ENCODE data around the gene BCL11B.

The BCL11B gene

GRCh38 chr14:99286761-99287160 lies 14.8 kb upstream of the BCL11B start:
- ChIA-PET POLR2A (no interaction called here), CTCF (interaction anchor here (1.2 kb wide), 1 partner anchor 19 kb away, joined by 3 read pairs; no protein-coding TSS in a partner anchor)
- no peak for DNase-seq
- peaks cover 0 to 31% (median 7%) of the 10 kb centered on the region in 5 experiments for H3K27me3 ChIP-seq (replicated peaks in 2 of 5; ENCODE audit: control insufficient read depth in 4 of 5, insufficient read depth in 5 of 5, low read length in 4 of 5)
- H3K4me1 ChIP-seq (ENCODE audit: control extremely low read depth in 1 of 4, control insufficient read depth in 4 of 4, insufficient read depth in 4 of 4, low read length in 3 of 4), result no peaks in the 10 kb centered on the region
- no peak overlapping the region for H3K27ac ChIP-seq (ENCODE audit: insufficient read depth in 1 of 2, low read depth in 1 of 2, low read length in 2 of 2, poor library complexity in 1 of 2, severe bottlenecking in 2 of 2)
- H3K9me3 ChIP-seq (ENCODE audit: control extremely low read depth in 1 of 5, control insufficient read depth in 4 of 5, insufficient read depth in 2 of 5, low read depth in 1 of 5, low read length in 4 of 5), result no peaks in the 10 kb centered on the region
- WGBS (ENCODE audit: insufficient coverage), result no CpG with 5 or more reads among the region's 2 CpGs
- H3K36me3 ChIP-seq (ENCODE audit: control insufficient read depth in 4 of 4, insufficient read depth in 4 of 4, low read length in 3 of 4), result no peaks in the 10 kb centered on the region
- H3K4me3 ChIP-seq (ENCODE audit: control insufficient read depth in 1 of 7, extremely low read depth in 1 of 7, insufficient read depth in 4 of 7, low read depth in 2 of 7, low read length in 6 of 7), result no peak overlapping the region

GRCh38 chr14:99284254-99285004 lies 12.4 kb upstream of the BCL11B start:
- ChIA-PET POLR2A (no interaction called here), CTCF (interaction anchor here (1.5 kb wide), 1 partner anchor 20 kb away, joined by 3 read pairs; no protein-coding TSS in a partner anchor)
- no peaks in the 10 kb centered on the region for H3K9me3 ChIP-seq (ENCODE audit: control extremely low read depth in 1 of 5, control insufficient read depth in 4 of 5, insufficient read depth in 2 of 5, low read depth in 1 of 5, low read length in 4 of 5)
- no peaks in the 10 kb centered on the region for H3K36me3 ChIP-seq (ENCODE audit: control insufficient read depth in 4 of 4, insufficient read depth in 4 of 4, low read length in 3 of 4)
- WGBS (ENCODE audit: insufficient coverage), result 75% methylated on average over 17 of the region's 18 CpGs
- peaks cover 2 to 51% (median 10%) of the 10 kb centered on the region in 5 experiments for H3K27me3 ChIP-seq (replicated peaks in 2 of 5; ENCODE audit: control insufficient read depth in 4 of 5, insufficient read depth in 5 of 5, low read length in 4 of 5)
- DNase-seq, result no peak
- H3K27ac ChIP-seq (ENCODE audit: insufficient read depth in 1 of 2, low read depth in 1 of 2, low read length in 2 of 2, poor library complexity in 1 of 2, severe bottlenecking in 2 of 2), result no peak overlapping the region
- no peak overlapping the region for H3K4me3 ChIP-seq (ENCODE audit: control insufficient read depth in 1 of 7, extremely low read depth in 1 of 7, insufficient read depth in 4 of 7, low read depth in 2 of 7, low read length in 6 of 7)
- H3K4me1 ChIP-seq (ENCODE audit: control extremely low read depth in 1 of 4, control insufficient read depth in 4 of 4, insufficient read depth in 4 of 4, low read length in 3 of 4), result no peaks in the 10 kb centered on the region

GRCh38 chr14:99282261-99283050 lies 10.5 kb upstream of the BCL11B start:
- 96% methylated on average over 12 of the region's 15 CpGs for WGBS (ENCODE audit: insufficient coverage)
- CTCF ChIA-PET, result interaction anchor here (1.0 kb wide), 1 partner anchor 134 kb away, joined by 3 read pairs; no protein-coding TSS in a partner anchor
- H3K9me3 ChIP-seq (ENCODE audit: control extremely low read depth in 1 of 5, control insufficient read depth in 4 of 5, insufficient read depth in 2 of 5, low read depth in 1 of 5, low read length in 4 of 5), result no peaks in the 10 kb centered on the region
- H3K4me1 ChIP-seq (ENCODE audit: control extremely low read depth in 1 of 4, control insufficient read depth in 4 of 4, insufficient read depth in 4 of 4, low read length in 3 of 4), result no peaks in the 10 kb centered on the region
- H3K27me3 ChIP-seq (replicated peaks in 2 of 5; ENCODE audit: control insufficient read depth in 4 of 5, insufficient read depth in 5 of 5, low read length in 4 of 5), result peaks cover 6 to 71% (median 26%) of the 10 kb centered on the region in 5 experiments
- no peak overlapping the region for H3K4me3 ChIP-seq (ENCODE audit: control insufficient read depth in 1 of 7, extremely low read depth in 1 of 7, insufficient read depth in 4 of 7, low read depth in 2 of 7, low read length in 6 of 7)
- H3K27ac ChIP-seq (ENCODE audit: insufficient read depth in 1 of 2, low read depth in 1 of 2, low read length in 2 of 2, poor library complexity in 1 of 2, severe bottlenecking in 2 of 2), result no peak overlapping the region
- H3K36me3 ChIP-seq (ENCODE audit: control insufficient read depth in 4 of 4, insufficient read depth in 4 of 4, low read length in 3 of 4), result no peaks in the 10 kb centered on the region
- POLR2A ChIA-PET, result no interaction called here
- no peak for DNase-seq

DNA sequence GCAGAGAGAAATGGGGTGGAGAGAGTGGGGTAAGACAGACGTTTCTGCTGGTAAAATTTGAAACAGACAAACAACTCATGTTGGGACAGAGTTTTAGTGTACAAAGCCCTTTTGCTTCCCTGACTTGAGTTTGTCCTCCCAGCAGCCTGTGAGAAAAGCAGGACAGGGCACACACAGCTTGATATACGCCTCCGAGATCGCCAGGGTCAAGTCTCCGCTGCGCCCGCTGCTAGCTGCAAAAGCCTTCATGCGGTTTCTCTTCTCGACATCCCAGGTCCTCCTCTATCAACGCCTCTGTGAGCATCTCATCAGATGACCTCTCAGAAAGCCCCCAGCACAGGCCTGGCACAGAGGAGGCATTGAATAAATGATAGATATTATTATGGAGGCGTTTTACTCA lies 9.4 kb upstream of the BCL11B start:
- Histone ChIP-seq H3K27ac (ENCODE audit: insufficient read depth in 1 of 2, low read depth in 1 of 2, low read length in 2 of 2, poor library complexity in 1 of 2, severe bottlenecking in 2 of 2) (no peak overlapping the region), H3K4me3 (ENCODE audit: control insufficient read depth in 1 of 7, extremely low read depth in 1 of 7, insufficient read depth in 4 of 7, low read depth in 2 of 7, low read length in 6 of 7) (no peak overlapping the region), H3K4me1 (ENCODE audit: control extremely low read depth in 1 of 4, control insufficient read depth in 4 of 4, insufficient read depth in 4 of 4, low read length in 3 of 4) (no peaks in the 10 kb centered on the region), H3K36me3 (ENCODE audit: control insufficient read depth in 4 of 4, insufficient read depth in 4 of 4, low read length in 3 of 4) (no peaks in the 10 kb centered on the region), H3K27me3 (replicated peaks in 2 of 5; ENCODE audit: control insufficient read depth in 4 of 5, insufficient read depth in 5 of 5, low read length in 4 of 5) (peaks cover 6 to 82% (median 32%) of the 10 kb centered on the region in 5 experiments), H3K9me3 (ENCODE audit: control extremely low read depth in 1 of 5, control insufficient read depth in 4 of 5, insufficient read depth in 2 of 5, low read depth in 1 of 5, low read length in 4 of 5) (no peaks in the 10 kb centered on the region)
- ChIA-PET CTCF (no interaction called here), POLR2A (no interaction called here)
- DNase-seq, result no peak
- WGBS (ENCODE audit: insufficient coverage), result 81% methylated on average over 7 of the region's 11 CpGs

- Histone ChIP-seq H3K4me3 (ENCODE audit: control insufficient read depth in 1 of 7, extremely low read depth in 1 of 7, insufficient read depth in 4 of 7, low read depth in 2 of 7, low read length in 6 of 7) (no peak overlapping the region), H3K4me1 (ENCODE audit: control extremely low read depth in 1 of 4, control insufficient read depth in 4 of 4, insufficient read depth in 4 of 4, low read length in 3 of 4) (no peaks in the 10 kb centered on the region), H3K27me3 (replicated peaks in 2 of 5; ENCODE audit: control insufficient read depth in 4 of 5, insufficient read depth in 5 of 5, low read length in 4 of 5) (peaks cover 6 to 87% (median 34%) of the 10 kb centered on the region in 5 experiments), H3K9me3 (ENCODE audit: control extremely low read depth in 1 of 5, control insufficient read depth in 4 of 5, insufficient read depth in 2 of 5, low read depth in 1 of 5, low read length in 4 of 5) (no peaks in the 10 kb centered on the region), H3K36me3 (ENCODE audit: control insufficient read depth in 4 of 4, insufficient read depth in 4 of 4, low read length in 3 of 4) (no peaks in the 10 kb centered on the region), H3K27ac (ENCODE audit: insufficient read depth in 1 of 2, low read depth in 1 of 2, low read length in 2 of 2, poor library complexity in 1 of 2, severe bottlenecking in 2 of 2) (no peak overlapping the region)
- ChIA-PET CTCF (no interaction called here), POLR2A (no interaction called here)
- DNase-seq, result no peak
- WGBS (ENCODE audit: insufficient coverage), result 59% methylated on average over 4 of the region's 4 CpGs
These were observed 8.9 kb upstream of the BCL11B start for GRCh38 chr14:99280852-99281251.

- H3K4me3 ChIP-seq (ENCODE audit: control insufficient read depth in 1 of 7, extremely low read depth in 1 of 7, insufficient read depth in 4 of 7, low read depth in 2 of 7, low read length in 6 of 7), result no peak overlapping the region
- POLR2A ChIA-PET, result no interaction called here
- H3K4me1 ChIP-seq (ENCODE audit: control extremely low read depth in 1 of 4, control insufficient read depth in 4 of 4, insufficient read depth in 4 of 4, low read length in 3 of 4), result no peaks in the 10 kb centered on the region
- H3K36me3 ChIP-seq (ENCODE audit: control insufficient read depth in 4 of 4, insufficient read depth in 4 of 4, low read length in 3 of 4), result no peaks in the 10 kb centered on the region
- no peak for DNase-seq
- H3K9me3 ChIP-seq (ENCODE audit: control extremely low read depth in 1 of 5, control insufficient read depth in 4 of 5, insufficient read depth in 2 of 5, low read depth in 1 of 5, low read length in 4 of 5), result no peaks in the 10 kb centered on the region
- 92% methylated on average over 19 of the region's 19 CpGs for WGBS (ENCODE audit: insufficient coverage)
- peaks cover 6 to 87% (median 37%) of the 10 kb centered on the region in 5 experiments for H3K27me3 ChIP-seq (replicated peaks in 2 of 5; ENCODE audit: control insufficient read depth in 4 of 5, insufficient read depth in 5 of 5, low read length in 4 of 5)
- H3K27ac ChIP-seq (ENCODE audit: insufficient read depth in 1 of 2, low read depth in 1 of 2, low read length in 2 of 2, poor library complexity in 1 of 2, severe bottlenecking in 2 of 2), result no peak overlapping the region
- CTCF ChIA-PET, result no interaction called here
These were observed 8.2 kb upstream of the BCL11B start for GRCh38 chr14:99280066-99280731.
